Measurements from ENCODE around the gene CFAP210. TPM values are rescaled to one million over a fixed set of nuclear protein-coding genes. Genes with fewer than 3 reads are reported as not detected.
"Not testable (repeated sequence)": the region's sequence is repeated elsewhere in the genome, so short reads cannot be mapped to it uniquely, and the experiment has no call there.

The CFAP210 gene
- total and polyA plus RNA-seq, 2 donors (not counting 1 experiment from before 2014, with no cell fraction given) = not detected

DNA sequence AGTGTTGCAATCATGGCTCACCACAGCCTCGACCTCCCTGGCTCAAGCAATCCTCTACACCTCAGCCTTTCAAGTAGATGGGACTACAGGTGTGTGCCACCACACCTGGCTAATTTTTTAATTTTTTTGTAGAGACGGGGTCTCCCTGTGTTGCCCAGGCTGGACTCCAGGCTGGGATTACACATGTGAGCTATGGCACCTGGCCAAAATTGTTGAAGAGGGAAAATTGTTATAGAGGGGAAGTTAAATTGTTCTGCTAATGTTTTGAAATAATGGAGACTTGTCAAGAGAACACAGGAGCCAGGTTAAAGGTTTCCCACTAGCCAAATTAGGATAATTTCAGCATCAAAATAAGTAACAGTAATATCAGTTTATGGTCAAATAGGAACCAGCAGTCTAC is 84.9 kb downstream of the CFAP210 start:
- no peaks in the 10 kb centered on the region for H3K27me3 ChIP-seq (ENCODE audit: control insufficient read depth, insufficient read depth, low read length)
- no peak overlapping the region for H3K4me3 ChIP-seq (replicated peaks in 1 of 4; ENCODE audit: control extremely low read depth in 1 of 4, insufficient read depth in 1 of 4, low read depth in 3 of 4, low read length in 4 of 4)
- no peaks in the 10 kb centered on the region for H4K20me1 ChIP-seq (ENCODE audit: control insufficient read depth, extremely low read depth, insufficient read depth, low read length)
- no peak overlapping the region for H3K4me2 ChIP-seq (ENCODE audit: extremely low read depth, insufficient read depth, low read length)
- no peaks in the 10 kb centered on the region for H3K4me1 ChIP-seq (ENCODE audit: control insufficient read depth, extremely low read depth, insufficient read depth, low read length)
- peaks cover 3% of the 10 kb centered on the region for H3K36me3 ChIP-seq (ENCODE audit: control insufficient read depth, insufficient read depth, low read length)
- H3K9me3 ChIP-seq (ENCODE audit: control insufficient read depth, insufficient read depth, low read depth, low read length) = no peaks in the 10 kb centered on the region
- no peaks in the 10 kb centered on the region for H3K79me2 ChIP-seq (ENCODE audit: control insufficient read depth, insufficient read depth, low read length)
- H3K9ac ChIP-seq (ENCODE audit: insufficient read depth, low read length) = no peak overlapping the region
- no peak for DNase-seq (ENCODE audit: low read depth in 2 of 2)
- no peak overlapping the region for H2AFZ ChIP-seq (ENCODE audit: low read length)
- no peak overlapping the region for H3K27ac ChIP-seq (ENCODE audit: insufficient read depth, low read length)
- TF ChIP-seq EZH2 (IDR thresholded peaks at IDR 0.05; ENCODE audit: low read length, missing control alignments) (no peak), CTCF (conservative IDR thresholded peaks at IDR 0.05 in 1 of 2, IDR thresholded peaks at IDR 0.05 in 1 of 2; ENCODE audit: low read depth in 1 of 2, low read length in 2 of 2) (no peak)

GRCh38 chr2:169599568-169599967 is 94.6 kb downstream of the CFAP210 start:
- Histone ChIP-seq H3K9ac (ENCODE audit: insufficient read depth, low read length) (no peak overlapping the region), H3K36me3 (ENCODE audit: control insufficient read depth, insufficient read depth, low read length) (no peaks in the 10 kb centered on the region), H3K9me3 (ENCODE audit: control insufficient read depth, insufficient read depth, low read depth, low read length) (no peaks in the 10 kb centered on the region), H3K27ac (ENCODE audit: insufficient read depth, low read length) (no peak overlapping the region), H3K4me2 (ENCODE audit: extremely low read depth, insufficient read depth, low read length) (no peak overlapping the region), H3K27me3 (ENCODE audit: control insufficient read depth, insufficient read depth, low read length) (no peaks in the 10 kb centered on the region), H3K4me3 (replicated peaks in 1 of 4; ENCODE audit: control extremely low read depth in 1 of 4, insufficient read depth in 1 of 4, low read depth in 3 of 4, low read length in 4 of 4) (no peak overlapping the region), H4K20me1 (ENCODE audit: control insufficient read depth, extremely low read depth, insufficient read depth, low read length) (no peaks in the 10 kb centered on the region), H2AFZ (ENCODE audit: low read length) (no peak overlapping the region), H3K79me2 (ENCODE audit: control insufficient read depth, insufficient read depth, low read length) (peaks cover 72% of the 10 kb centered on the region), H3K4me1 (ENCODE audit: control insufficient read depth, extremely low read depth, insufficient read depth, low read length) (no peaks in the 10 kb centered on the region)
- no peak for TF ChIP-seq EZH2 (IDR thresholded peaks at IDR 0.05; ENCODE audit: low read length, missing control alignments)
- no peak for TF ChIP-seq CTCF (conservative IDR thresholded peaks at IDR 0.05 in 1 of 2, IDR thresholded peaks at IDR 0.05 in 1 of 2; ENCODE audit: low read depth in 1 of 2, low read length in 2 of 2)
- DNase-seq (ENCODE audit: low read depth in 2 of 2) = no peak

DNA sequence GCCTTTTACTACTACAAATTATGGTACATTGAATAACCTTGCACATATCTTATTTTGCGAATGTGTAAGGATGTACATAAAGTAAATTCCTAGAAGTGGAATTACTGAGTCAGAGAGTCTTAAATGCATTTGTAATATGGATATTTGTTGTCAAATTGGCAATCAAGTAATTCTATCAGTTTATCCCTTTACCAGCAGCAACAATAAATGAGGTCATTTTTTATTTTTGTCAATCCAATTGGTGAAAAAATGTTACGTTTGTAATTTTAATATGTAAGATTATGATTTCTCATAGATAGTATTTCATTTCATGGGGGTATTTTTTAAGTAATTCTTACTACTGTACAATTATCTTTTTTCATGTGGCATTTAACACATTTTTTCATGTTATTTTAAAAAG is 95.2 kb downstream of the CFAP210 start:
- no peaks in the 10 kb centered on the region for H3K9me3 ChIP-seq (ENCODE audit: control insufficient read depth, insufficient read depth, low read depth, low read length)
- H3K4me2 ChIP-seq (ENCODE audit: extremely low read depth, insufficient read depth, low read length) = no peak overlapping the region
- H3K79me2 ChIP-seq (ENCODE audit: control insufficient read depth, insufficient read depth, low read length) = peaks cover 78% of the 10 kb centered on the region
- no peak overlapping the region for H3K4me3 ChIP-seq (replicated peaks in 1 of 4; ENCODE audit: control extremely low read depth in 1 of 4, insufficient read depth in 1 of 4, low read depth in 3 of 4, low read length in 4 of 4)
- H4K20me1 ChIP-seq (ENCODE audit: control insufficient read depth, extremely low read depth, insufficient read depth, low read length) = no peaks in the 10 kb centered on the region
- H3K27me3 ChIP-seq (ENCODE audit: control insufficient read depth, insufficient read depth, low read length) = no peaks in the 10 kb centered on the region
- H3K27ac ChIP-seq (ENCODE audit: insufficient read depth, low read length) = no peak overlapping the region
- no peaks in the 10 kb centered on the region for H3K36me3 ChIP-seq (ENCODE audit: control insufficient read depth, insufficient read depth, low read length)
- no peak overlapping the region for H3K9ac ChIP-seq (ENCODE audit: insufficient read depth, low read length)
- no peak overlapping the region for H2AFZ ChIP-seq (ENCODE audit: low read length)
- TF ChIP-seq CTCF (conservative IDR thresholded peaks at IDR 0.05 in 1 of 2, IDR thresholded peaks at IDR 0.05 in 1 of 2; ENCODE audit: low read depth in 1 of 2, low read length in 2 of 2) (no peak), EZH2 (IDR thresholded peaks at IDR 0.05; ENCODE audit: low read length, missing control alignments) (no peak)
- no peaks in the 10 kb centered on the region for H3K4me1 ChIP-seq (ENCODE audit: control insufficient read depth, extremely low read depth, insufficient read depth, low read length)
- DNase-seq (ENCODE audit: low read depth in 2 of 2) = no peak

DNA sequence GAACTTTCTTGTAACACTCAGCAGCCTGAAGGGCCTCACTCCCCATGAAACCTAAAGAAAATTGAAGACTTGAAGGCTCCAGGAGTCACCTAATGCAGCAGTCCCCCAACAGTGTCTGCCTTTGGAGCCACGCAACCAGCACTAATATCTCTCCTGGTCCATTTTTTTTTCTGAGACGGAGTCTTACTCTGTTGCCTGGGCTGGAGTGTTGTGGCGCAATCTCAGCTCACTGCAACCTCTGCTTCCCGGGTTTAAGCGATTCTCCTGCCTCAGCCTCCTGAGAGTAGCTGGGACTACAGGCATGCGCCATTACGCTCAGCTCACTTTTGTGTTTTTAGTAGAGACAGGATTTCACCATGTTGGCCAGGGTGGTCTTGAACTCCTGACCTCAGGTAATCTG is 97.7 kb downstream of the CFAP210 start:
- not testable (repeated sequence) for H2AFZ ChIP-seq (ENCODE audit: low read length); H3K27ac ChIP-seq (ENCODE audit: insufficient read depth, low read length); H3K4me2 ChIP-seq (ENCODE audit: extremely low read depth, insufficient read depth, low read length); H3K4me1 ChIP-seq (ENCODE audit: control insufficient read depth, extremely low read depth, insufficient read depth, low read length); DNase-seq (ENCODE audit: low read depth in 2 of 2); H3K36me3 ChIP-seq (ENCODE audit: control insufficient read depth, insufficient read depth, low read length); H3K4me3 ChIP-seq (replicated peaks in 1 of 4; ENCODE audit: control extremely low read depth in 1 of 4, insufficient read depth in 1 of 4, low read depth in 3 of 4, low read length in 4 of 4); H3K9ac ChIP-seq (ENCODE audit: insufficient read depth, low read length); H3K27me3 ChIP-seq (ENCODE audit: control insufficient read depth, insufficient read depth, low read length); H3K9me3 ChIP-seq (ENCODE audit: control insufficient read depth, insufficient read depth, low read depth, low read length); H4K20me1 ChIP-seq (ENCODE audit: control insufficient read depth, extremely low read depth, insufficient read depth, low read length)
- H3K79me2 ChIP-seq (ENCODE audit: control insufficient read depth, insufficient read depth, low read length) = peaks cover 84% of the 10 kb centered on the region

Data from fibroblast of lung (primary cell).